Suprapubic skin (tissue), 4 donors: Measurements from ENCODE around the gene COL1A1. TPM values are rescaled to one million over a fixed set of nuclear protein-coding genes. Genes with fewer than 3 reads are reported as not detected.

Experiments
- DNase-seq, 2 donors: peaks; one replicate each; pipeline ENCODE4 v3.0.0-alpha.2; 2019; ENCODE audit warnings: low spot score in 2 of 2
- H3K27ac ChIP-seq: fragments of 200-600 bp; sonication (generic); one replicate; pipeline ENCODE4 v1.5.1; 2019
- H3K27me3 ChIP-seq: fragments of 200-600 bp; sonication (generic); one replicate; pipeline ENCODE4 v1.5.1; 2019
- H3K36me3 ChIP-seq: fragments of 200-600 bp; sonication (generic); one replicate; pipeline ENCODE4 v1.5.1; 2019
- H3K4me1 ChIP-seq: fragments of 200-600 bp; sonication (generic); one replicate; pipeline ENCODE4 v1.5.1; 2019
- H3K4me3 ChIP-seq: fragments of 200-600 bp; sonication (generic); one replicate; pipeline ENCODE4 v1.5.1; 2019; ENCODE audit warnings: mild to moderate bottlenecking
- H3K9me3 ChIP-seq: fragments of 200-600 bp; sonication (generic); one replicate; pipeline ENCODE4 v1.5.1; 2019
- EP300 ChIP-seq: sonication (generic); formaldehyde crosslinking; IDR thresholded peaks from one replicate; pipeline ENCODE4 v1.6.1; 2017; ENCODE audit warnings: antibody characterized with exemption
- POLR2A ChIP-seq, 2 donors: fragments of 450-650 bp; IDR thresholded peaks; one replicate each; pipeline ENCODE4 v1.6.1; 2017; ENCODE audit warnings: antibody characterized with exemption in 2 of 2, mild to moderate bottlenecking in 2 of 2, moderate library complexity in 2 of 2
- POLR2AphosphoS5 ChIP-seq, 3 donors: sonication (generic); formaldehyde crosslinking; IDR thresholded peaks; one replicate each; pipeline ENCODE4 v1.6.1; 2017; ENCODE audit warnings: antibody characterized with exemption in 3 of 3
- WGBS: methylation state at CpG from one replicate; pipeline ENCODE4 v1.1.5; 2018; 5-methylcytosine and 5-hydroxymethylcytosine counted together
- total RNA-seq, 4 donors: library from RNA; depleted of rRNA; stranded (reverse); fragments of >200 nt; gene quantifications; one replicate each; pipeline ENCODE4 v1.1.0, GENCODE V29; 2016
- TF ChIP-seq, protein P1 (sequence below), 2 donors: fragments of 200-600 bp in 1 of 2; fragments of 450-650 bp in 1 of 2; sonication (generic) in 1 of 2; IDR thresholded peaks; one replicate each; pipeline ENCODE4 v1.5.1; 2016 to 2019; ENCODE audit warnings: antibody characterized with exemption in 2 of 2, mild to moderate bottlenecking in 1 of 2, moderate library complexity in 1 of 2

The COL1A1 gene
- total RNA-seq, 4 donors from 2014 or later = 19.2 to 56.8 (median 33.1) TPM

DNA sequence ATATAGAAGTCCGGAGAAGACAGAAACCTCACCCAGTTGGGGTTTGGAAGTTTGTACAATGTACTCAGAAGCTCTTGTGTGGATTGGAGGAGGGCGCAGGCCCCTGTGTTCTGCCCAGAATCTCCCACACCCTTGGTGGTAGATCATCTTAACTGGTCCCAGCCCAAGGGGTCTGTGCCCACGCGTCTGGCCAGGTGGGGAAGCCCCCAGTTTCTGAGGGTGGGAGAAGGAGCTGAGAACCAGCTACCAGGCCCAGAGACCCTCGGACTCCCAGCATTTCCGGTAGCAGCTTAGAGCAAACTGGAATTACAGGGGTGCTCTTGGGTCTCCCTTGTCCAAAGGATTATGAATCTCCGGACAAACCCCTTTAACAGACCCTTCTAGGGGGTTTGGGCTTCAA, 48.7 kb downstream of the COL1A1 start:
- TF ChIP-seq EP300 (no peak), POLR2A (IDR thresholded peaks at IDR 0.05) (no peak), POLR2AphosphoS5 (IDR thresholded peaks at IDR 0.05) (no peak)
- TF ChIP-seq, protein P1, sequence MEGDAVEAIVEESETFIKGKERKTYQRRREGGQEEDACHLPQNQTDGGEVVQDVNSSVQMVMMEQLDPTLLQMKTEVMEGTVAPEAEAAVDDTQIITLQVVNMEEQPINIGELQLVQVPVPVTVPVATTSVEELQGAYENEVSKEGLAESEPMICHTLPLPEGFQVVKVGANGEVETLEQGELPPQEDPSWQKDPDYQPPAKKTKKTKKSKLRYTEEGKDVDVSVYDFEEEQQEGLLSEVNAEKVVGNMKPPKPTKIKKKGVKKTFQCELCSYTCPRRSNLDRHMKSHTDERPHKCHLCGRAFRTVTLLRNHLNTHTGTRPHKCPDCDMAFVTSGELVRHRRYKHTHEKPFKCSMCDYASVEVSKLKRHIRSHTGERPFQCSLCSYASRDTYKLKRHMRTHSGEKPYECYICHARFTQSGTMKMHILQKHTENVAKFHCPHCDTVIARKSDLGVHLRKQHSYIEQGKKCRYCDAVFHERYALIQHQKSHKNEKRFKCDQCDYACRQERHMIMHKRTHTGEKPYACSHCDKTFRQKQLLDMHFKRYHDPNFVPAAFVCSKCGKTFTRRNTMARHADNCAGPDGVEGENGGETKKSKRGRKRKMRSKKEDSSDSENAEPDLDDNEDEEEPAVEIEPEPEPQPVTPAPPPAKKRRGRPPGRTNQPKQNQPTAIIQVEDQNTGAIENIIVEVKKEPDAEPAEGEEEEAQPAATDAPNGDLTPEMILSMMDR (IDR thresholded peaks at IDR 0.05) = no peak
- Histone ChIP-seq H3K27ac (peak overlapping the region; percentile 86), H3K27me3 (no peaks in the 10 kb centered on the region), H3K36me3 (no peaks in the 10 kb centered on the region), H3K4me3 (no peak overlapping the region), H3K9me3 (no peaks in the 10 kb centered on the region), H3K4me1 (peaks cover 76% of the 10 kb centered on the region)
- 67% methylated on average over 3 of the region's 7 CpGs for WGBS
- DNase-seq = no peak

DNA sequence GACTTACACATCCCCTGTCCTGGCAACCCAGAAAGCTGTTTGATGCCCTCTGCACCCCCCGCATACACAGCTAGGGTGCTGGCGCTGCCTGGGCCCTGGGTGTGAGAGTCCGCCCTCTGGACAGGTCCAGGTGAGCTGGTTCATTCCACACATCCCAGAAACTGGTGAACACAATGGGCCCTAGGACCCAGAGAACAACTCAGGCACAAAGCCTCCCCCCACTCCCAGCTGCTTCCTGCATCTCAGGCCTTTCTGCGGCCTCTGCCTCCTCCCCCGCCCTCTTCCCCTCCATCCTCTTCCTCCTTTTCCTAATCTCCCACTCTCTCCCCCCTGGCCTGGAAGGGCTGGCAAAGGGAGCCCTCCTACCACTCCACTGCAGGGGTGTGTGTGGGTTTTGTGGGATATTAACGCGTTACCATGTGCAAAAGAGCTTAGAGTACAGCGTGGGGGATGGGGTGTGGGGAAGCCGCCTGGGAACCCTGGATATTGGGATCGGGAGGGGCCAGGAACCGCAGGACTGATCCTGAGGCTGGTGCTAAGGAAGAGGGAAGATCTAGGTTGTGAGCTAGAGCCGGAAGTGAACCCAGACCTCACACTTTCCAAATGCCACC, 49.4 kb downstream of the COL1A1 start:
- TF ChIP-seq, protein P1 (IDR thresholded peaks at IDR 0.05) = no peak
- no peak for TF ChIP-seq EP300
- TF ChIP-seq POLR2A (IDR thresholded peaks at IDR 0.05) = no peak
- no peak for TF ChIP-seq POLR2AphosphoS5 (IDR thresholded peaks at IDR 0.05)
- peaks cover 83% of the 10 kb centered on the region for H3K4me1 ChIP-seq

DNA sequence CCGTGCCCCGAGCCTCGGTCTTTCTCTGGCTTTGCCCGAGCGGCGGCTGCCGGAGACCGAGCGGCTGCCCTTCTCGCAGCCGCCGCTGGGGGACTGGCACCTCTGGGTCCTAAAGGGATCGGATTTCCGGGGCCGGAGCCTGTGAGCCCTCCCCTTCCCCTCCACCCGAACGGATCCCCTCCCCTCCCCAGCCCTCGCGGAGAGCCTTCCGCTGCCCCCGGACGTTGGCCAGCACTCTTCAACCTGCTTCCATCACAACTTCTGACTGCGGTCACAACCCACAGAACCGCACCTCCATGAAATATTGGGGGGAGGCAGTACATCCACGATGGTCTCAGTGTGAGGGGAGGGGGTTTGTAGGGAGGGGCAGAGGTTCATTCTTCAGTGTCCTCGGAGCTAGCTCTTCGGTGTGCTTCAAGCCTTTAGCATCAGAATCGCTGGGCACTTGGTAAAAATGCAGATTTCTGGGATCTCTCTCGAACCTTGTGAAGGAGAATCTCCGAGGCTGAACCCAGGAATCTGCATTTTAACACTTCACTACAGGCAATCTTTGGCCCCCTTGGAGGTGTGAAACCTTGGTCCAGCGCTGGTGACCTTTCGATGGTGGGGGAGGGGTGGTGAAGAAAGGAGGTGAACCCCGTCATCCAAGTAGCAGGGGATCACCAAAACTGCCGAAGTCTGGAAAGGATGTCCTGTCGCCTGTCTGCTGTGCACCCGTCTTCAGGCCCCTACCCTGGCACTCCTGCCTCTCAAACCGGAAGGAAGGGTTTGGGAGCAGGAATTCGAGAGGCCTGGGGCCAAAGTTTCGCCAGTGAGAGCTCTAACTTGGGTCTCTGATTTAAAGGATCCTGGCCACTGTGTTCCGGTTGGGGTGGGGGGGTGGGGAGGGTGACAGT, 50.1 kb downstream of the COL1A1 start:
- H3K9me3 ChIP-seq = no peaks in the 10 kb centered on the region
- DNase-seq = peak; percentile 94 to 95
- H3K36me3 ChIP-seq = no peaks in the 10 kb centered on the region
- under 1% methylated on average over 16 of the region's 40 CpGs for WGBS
- H3K27ac ChIP-seq = peak overlapping the region; percentile 86
- no peaks in the 10 kb centered on the region for H3K27me3 ChIP-seq
- TF ChIP-seq, protein P1 (IDR thresholded peaks at IDR 0.05) = peak; percentile 35 to 86
- TF ChIP-seq POLR2AphosphoS5 (IDR thresholded peaks at IDR 0.05) = no peak
- no peak for TF ChIP-seq EP300
- peaks cover 91% of the 10 kb centered on the region for H3K4me1 ChIP-seq
- H3K4me3 ChIP-seq = peak overlapping the region; percentile 84

More for the DNA sequence above, 49.4 kb downstream of the COL1A1 start:
- no peaks in the 10 kb centered on the region for H3K27me3 ChIP-seq
- DNase-seq = no peak
- H3K27ac ChIP-seq = peak overlapping the region; percentile 86
- H3K36me3 ChIP-seq = no peaks in the 10 kb centered on the region
- no peaks in the 10 kb centered on the region for H3K9me3 ChIP-seq
- H3K4me3 ChIP-seq = peak overlapping the region; percentile 84
- WGBS = 0% methylated on average over 9 of the region's 12 CpGs

DNA sequence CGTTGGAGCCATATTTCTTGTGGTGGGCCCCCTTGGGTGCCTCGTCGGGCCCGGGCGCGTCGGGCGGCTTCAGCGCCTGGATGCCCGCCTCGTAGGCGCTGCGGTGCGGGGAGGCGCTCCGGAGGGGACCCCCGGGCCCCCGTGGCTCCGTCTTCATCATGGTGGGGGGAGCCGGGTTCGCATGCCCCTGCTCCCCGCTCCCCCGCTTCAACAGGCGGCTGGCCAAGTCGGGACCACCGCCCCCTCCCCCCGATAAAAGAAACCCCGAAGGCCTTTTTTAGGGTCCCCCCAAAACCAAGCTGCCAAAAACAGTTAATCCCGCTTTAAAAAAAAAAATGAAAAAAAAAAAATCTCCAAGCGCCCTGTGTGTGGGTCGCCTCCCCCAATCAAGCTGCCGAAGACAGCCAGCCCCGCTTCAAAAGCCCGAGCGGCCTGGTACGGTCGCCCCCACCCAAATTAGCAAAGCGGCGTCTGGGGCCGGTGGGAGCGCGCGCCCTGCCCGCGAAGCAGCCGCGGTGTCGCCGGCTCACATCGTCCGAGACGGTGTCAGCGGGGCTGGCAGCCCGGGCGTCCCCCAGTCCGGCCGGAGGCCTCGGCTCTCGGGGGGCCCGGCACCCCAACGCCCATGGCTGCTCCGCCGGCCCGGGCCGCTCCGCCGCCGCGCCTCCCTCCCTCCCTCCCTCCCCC, 50.9 kb downstream of the COL1A1 start, which contains the start of gene PPP1R9B:
Gene PPP1R9B (minus strand): TSS at position 324 of the 687 bp plus-strand sequence. CDS start 164 bp downstream, at position 160.
- WGBS = 0% methylated on average over 27 of the region's 69 CpGs
- Histone ChIP-seq H3K4me1 (peaks cover 93% of the 10 kb centered on the region), H3K27me3 (no peaks in the 10 kb centered on the region), H3K9me3 (no peaks in the 10 kb centered on the region), H3K36me3 (no peaks in the 10 kb centered on the region), H3K4me3 (peak within 1 kb of the TSS; percentile 84), H3K27ac (peak within 1 kb of the TSS; percentile 86)
- TF ChIP-seq POLR2AphosphoS5 (IDR thresholded peaks at IDR 0.05) = no peak
- TF ChIP-seq POLR2A (IDR thresholded peaks at IDR 0.05) = no peak
- DNase-seq = no peak

DNA sequence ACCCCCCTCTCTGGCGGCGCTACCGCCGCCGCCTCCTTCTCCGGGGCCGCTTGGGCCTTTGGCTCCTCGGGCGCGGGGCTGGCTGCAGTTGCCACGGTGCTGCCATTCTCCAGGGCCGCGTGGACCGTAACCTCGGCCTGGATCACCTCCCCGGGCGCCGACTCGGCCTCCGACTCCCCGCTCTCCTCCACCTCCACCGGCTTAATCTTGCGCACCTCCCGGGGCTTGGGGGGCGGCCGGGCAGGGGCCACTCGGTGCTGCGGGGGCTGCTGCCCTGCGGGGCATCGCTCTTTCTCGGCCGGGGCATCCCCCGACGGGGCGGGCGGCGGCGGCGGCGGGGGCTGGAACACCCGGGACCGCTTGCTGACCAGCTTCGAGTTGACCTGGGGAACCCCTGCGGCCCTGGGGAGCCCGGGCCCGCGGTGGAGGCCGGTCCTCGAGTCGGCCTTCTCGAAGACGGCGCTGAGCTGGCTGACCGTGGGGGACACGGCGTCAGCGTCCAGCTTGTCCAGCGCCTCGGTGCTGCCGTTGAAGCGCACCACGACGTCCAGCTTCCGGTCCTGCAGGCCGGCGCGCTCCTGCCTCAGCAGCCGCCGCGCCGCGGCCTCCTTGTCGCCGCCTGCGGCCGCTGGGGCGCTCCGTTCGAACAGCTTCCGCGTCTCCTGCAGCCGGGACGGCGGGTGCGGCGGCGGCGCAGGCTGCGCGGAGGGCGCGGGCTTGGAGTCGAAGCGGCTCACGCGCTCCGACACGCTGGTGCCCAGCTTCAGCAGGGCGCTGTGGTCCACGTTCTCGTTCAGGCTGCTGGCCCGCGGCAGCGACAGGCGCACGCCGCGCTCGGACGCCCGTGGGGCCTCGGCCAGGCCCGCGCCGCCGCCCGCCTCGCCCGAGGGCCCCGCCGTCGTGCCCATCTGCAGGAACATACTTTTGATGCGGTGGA, 51.7 kb downstream of the COL1A1 start:
- peaks cover 93% of the 10 kb centered on the region for H3K4me1 ChIP-seq

More for the DNA sequence above, 51.7 kb downstream of the COL1A1 start:
- DNase-seq = no peak
- Histone ChIP-seq H3K36me3 (peaks cover 6% of the 10 kb centered on the region), H3K27me3 (no peaks in the 10 kb centered on the region), H3K27ac (peak overlapping the region; percentile 86), H3K4me3 (peak overlapping the region; percentile 84), H3K9me3 (no peaks in the 10 kb centered on the region)
- 0% methylated on average over 2 of the region's 123 CpGs for WGBS
- TF ChIP-seq, protein P1 (IDR thresholded peaks at IDR 0.05) = peak in 1 of 2 donors; percentile 6
- TF ChIP-seq POLR2AphosphoS5 (IDR thresholded peaks at IDR 0.05) = peak in 1 of 3 donors; percentile 12
- no peak for TF ChIP-seq EP300
- TF ChIP-seq POLR2A (IDR thresholded peaks at IDR 0.05) = no peak
